Fibroblast of villous mesenchyme (primary cell): ENCODE data around the gene CNTNAP2. TPM values are rescaled to one million over a fixed set of nuclear protein-coding genes. Genes with fewer than 3 reads are reported as not detected.
"Not testable (repeated sequence)": the region's sequence is repeated elsewhere in the genome, so short reads cannot be mapped to it uniquely, and the experiment has no call there.

Experiments
- DNase-seq: peaks from one replicate; pipeline ENCODE4 v3.0.0-alpha.2; 2010; ENCODE audit warnings: low read depth
- H3K4me3 ChIP-seq: 2 replicates; pipeline ENCODE4 v1.5.1; 2011; ENCODE audit warnings: low read depth, mild to moderate bottlenecking, low read length
- total RNA-seq: library from RNA; depleted of rRNA; stranded (reverse); fragments of >200 nt; gene quantifications from 2 replicates; pipeline ENCODE4 v1.2.3, GENCODE V29; 2012
- TF ChIP-seq, protein P1 (sequence below): IDR thresholded peaks from 2 replicates; pipeline ENCODE4 v1.5.1; 2012; ENCODE audit warnings: low read depth, mild to moderate bottlenecking, low read length; ENCODE audit not compliant: insufficient read depth

The CNTNAP2 gene
- total RNA-seq, 1 donor: not detected

DNA sequence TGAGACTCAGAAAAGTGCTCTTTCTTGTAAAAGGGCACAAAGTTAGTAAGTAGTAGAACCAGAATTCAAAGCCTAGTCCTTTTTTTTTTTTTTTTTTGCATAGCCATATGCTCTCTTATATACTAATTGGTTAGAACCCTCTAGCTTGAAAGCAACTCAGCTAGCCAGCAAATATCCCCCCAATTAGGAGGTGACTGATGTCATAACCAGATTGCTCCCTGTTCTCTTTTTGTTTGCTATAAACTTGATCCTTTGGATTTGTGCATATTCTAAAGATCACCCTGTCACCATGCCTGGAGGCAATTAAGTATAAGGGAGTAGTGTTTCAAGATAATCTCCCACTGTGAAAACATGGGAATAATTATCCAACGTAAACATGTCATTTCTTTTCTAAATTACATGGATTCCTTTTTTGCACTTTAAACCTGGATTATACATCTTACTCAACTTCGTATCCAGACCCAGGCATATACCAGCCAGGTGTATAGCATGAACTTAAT, 963.4 kb downstream of the CNTNAP2 start:
- DNase-seq: no peak
- TF ChIP-seq, protein P1, sequence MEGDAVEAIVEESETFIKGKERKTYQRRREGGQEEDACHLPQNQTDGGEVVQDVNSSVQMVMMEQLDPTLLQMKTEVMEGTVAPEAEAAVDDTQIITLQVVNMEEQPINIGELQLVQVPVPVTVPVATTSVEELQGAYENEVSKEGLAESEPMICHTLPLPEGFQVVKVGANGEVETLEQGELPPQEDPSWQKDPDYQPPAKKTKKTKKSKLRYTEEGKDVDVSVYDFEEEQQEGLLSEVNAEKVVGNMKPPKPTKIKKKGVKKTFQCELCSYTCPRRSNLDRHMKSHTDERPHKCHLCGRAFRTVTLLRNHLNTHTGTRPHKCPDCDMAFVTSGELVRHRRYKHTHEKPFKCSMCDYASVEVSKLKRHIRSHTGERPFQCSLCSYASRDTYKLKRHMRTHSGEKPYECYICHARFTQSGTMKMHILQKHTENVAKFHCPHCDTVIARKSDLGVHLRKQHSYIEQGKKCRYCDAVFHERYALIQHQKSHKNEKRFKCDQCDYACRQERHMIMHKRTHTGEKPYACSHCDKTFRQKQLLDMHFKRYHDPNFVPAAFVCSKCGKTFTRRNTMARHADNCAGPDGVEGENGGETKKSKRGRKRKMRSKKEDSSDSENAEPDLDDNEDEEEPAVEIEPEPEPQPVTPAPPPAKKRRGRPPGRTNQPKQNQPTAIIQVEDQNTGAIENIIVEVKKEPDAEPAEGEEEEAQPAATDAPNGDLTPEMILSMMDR: no peak
- H3K4me3 ChIP-seq: no peak overlapping the region

DNA sequence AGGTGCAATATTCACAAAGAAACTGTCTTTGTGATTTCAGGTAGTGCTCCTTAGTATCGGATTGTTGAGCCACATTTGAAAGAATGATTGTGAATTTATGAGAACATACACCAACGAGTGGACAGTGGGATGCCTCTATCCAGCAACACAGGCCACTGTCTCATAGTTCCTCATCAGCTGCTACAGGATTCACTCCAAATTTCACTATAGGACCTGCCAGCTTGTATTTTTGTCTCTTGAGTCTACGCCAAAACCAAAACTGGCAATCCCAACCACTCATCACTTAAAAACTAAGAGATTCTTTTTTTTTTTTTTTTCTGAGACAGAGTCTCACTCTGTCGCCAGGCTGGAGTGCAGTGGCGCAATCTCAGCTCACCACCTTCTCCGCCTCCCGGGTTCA, 964.5 kb downstream of the CNTNAP2 start:
- H3K4me3 ChIP-seq: no peak overlapping the region
- TF ChIP-seq, protein P1: no peak
- no peak for DNase-seq

DNA sequence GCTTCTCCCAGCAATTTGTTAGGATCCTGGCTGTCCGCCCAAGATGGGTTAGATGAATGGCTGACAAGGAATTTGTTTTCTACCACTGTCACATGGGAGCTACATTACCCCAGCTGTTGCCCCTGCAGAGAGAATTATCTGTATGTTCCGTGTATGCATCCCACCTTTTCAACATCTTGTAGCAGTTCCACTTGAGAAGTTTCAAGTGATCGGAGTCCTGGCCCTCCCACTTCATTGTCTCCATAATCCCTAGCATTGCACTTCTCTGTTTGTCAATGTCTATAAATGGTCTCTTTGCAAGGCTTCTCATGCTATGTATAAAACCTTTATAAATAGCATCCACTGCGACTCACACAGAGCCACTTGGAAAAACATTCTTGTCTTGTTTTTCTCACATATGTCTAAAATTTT, 972.5 kb downstream of the CNTNAP2 start:
- H3K4me3 ChIP-seq: no peak overlapping the region
- TF ChIP-seq, protein P1: no peak
- no peak for DNase-seq

DNA sequence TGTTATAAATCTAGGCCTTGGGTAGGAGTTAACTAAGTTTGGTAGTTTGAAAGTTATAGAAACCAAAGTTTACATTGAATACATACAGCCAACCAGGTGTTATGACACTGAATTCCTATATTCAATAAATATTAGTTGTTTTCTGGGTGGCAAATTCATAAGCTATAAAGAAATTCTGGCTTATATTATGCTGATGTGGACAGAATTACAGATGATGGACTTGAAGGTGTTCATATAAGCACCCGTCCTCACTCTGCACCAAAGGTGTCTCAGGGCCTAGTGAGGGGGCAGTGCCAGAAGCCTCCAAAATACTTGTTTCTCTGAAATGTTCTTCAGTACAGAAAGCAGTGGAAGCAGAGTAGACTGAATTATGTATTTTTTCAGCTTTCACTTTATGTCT, 973.0 kb downstream of the CNTNAP2 start:
- no peak overlapping the region for H3K4me3 ChIP-seq
- DNase-seq: no peak
- TF ChIP-seq, protein P1: no peak

DNA sequence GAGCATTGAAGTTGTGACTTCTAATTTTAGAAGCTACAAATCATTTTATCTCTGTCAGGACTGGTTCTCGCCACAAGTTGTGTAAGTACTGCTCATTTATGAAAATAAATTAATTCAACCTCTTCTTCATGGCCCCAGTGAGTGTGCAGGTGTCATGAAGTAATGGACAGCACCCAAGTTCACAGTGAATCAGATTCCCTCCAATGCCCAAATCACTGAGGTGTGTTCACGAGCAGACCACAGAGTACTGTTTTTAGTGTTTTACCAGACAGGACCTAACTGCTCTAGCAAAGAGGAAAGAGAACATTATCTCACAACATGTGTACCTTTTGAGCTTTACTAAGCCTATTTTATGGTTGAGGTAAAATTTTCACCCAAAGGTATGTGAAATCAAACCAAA, 980.0 kb downstream of the CNTNAP2 start:
- TF ChIP-seq, protein P1: no peak
- no peak for DNase-seq

DNA sequence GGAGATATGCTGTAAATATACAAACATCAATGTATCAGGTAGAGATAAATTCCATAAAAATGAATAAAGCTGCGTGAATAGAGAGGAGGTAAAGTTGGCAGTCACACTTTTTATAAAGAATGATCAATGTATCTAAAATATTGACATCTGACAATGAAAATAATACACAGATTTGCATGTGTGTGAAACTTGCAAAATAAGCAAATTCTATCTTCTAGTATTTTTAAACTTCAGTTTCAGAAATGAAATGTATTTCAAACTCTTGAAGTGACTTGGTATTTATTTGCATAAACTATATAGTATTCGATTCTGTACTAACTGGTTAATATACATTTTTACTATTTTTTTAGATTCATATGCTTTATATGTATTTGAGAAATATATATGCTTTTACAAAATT, 986.6 kb downstream of the CNTNAP2 start:
- DNase-seq: no peak
- no peak overlapping the region for H3K4me3 ChIP-seq
- TF ChIP-seq, protein P1: no peak

More for the DNA sequence above, 980.0 kb downstream of the CNTNAP2 start:
- H3K4me3 ChIP-seq: no peak overlapping the region

DNA sequence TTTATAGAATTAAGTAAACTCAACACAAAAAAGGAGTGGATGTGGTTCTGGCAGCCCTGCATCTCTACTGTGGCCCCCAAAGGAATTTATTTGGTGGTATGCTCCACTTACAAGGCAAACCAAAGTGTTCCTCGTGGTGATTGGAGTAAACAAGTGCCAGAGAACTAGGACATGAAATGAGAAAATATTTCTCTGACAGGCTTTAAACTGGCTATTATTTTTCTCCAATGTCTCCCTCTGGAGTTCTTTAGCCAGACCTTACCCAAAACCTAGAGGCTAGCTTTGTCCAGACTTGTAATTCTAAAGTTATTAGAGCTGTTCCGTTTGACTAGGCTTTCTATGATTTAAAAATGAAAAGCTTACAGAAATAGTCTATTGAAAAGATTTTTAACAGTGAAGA, 990.1 kb downstream of the CNTNAP2 start:
- no peak overlapping the region for H3K4me3 ChIP-seq
- DNase-seq: no peak
- TF ChIP-seq, protein P1: no peak

DNA sequence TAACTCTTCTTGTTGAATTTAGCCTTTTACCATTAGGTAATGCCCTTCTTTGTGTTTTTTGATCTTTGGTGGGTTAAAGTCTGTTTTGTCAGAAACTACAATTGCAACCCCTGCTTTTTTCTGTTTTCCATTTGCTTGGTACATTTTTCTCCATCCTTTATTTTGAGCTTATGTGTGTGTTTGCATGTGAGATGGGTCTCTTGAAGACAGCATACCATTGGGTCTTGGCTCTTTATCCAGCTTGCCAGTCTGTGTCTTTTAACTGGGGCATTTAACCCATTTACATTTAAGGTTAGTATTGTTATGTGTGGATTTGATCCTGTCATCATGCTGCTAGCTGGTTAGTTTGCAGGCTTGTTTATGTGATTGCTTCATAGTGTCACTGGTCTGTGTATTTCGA, 997.9 kb downstream of the CNTNAP2 start:
- H3K4me3 ChIP-seq, DNase-seq: not testable (repeated sequence)
